Tibial nerve (tissue), 4 donors: Measurements from ENCODE around the gene FBN3.

Experiments used
- CTCF ChIP-seq, 5 experiments: fragments of 200-600 bp in 3 of 5; fragments of 450-650 bp in 2 of 5; sonication (generic) in 3 of 5; IDR thresholded peaks; one replicate each; pipeline ENCODE4 v1.5.1; 2016 to 2019; ENCODE audit warnings: antibody characterized with exemption in 5 of 5, mild to moderate bottlenecking in 3 of 5, moderate library complexity in 2 of 5
- EP300 ChIP-seq, 2 donors: sonication (generic); formaldehyde crosslinking; IDR thresholded peaks; one replicate each; pipeline ENCODE4 v1.6.1; 2017; ENCODE audit warnings: antibody characterized with exemption in 2 of 2, mild to moderate bottlenecking in 1 of 2
- POLR2A ChIP-seq, 2 donors: fragments of 450-650 bp; IDR thresholded peaks; one replicate each; pipeline ENCODE4 v1.6.1; 2017; ENCODE audit warnings: antibody characterized with exemption in 2 of 2, mild to moderate bottlenecking in 2 of 2, moderate library complexity in 2 of 2

DNA sequence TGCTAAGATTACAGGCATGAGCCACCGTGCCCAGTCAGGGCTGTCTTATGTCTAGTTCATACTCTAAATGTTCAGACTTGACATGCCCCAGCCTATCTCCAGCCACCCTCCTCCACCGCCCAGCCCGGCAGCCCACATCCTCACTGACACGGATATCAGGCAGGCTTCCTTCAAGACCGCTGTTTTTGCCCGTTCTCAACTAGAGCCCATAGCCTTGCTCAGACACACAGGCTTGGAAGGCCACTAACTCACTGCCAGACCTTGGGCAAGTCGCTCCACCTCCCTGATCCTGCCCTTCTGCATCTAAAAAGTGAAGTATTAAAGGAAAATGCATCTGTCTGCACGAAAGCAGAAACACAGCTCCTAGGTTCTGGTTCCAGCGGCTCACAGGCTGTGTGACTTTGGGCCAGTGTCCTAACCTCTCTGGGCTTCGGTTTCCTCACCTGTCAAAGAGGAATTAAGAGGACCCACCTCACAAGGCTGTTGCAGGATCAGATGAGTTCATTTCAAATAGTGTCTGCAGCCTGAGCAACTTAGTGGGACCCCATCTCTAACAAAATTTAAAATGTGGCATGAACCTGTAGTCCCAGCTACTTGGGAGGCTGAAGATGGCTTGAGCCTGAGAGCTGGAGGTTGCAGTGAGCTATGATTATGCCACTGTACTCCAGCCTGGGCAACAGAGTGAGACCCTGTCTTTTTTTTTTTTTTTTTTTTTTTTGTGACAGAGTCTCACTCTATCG lies 45.3 kb upstream of the FBN3 start:
- no peak for TF ChIP-seq CTCF (IDR thresholded peaks at IDR 0.05)
- no peak for TF ChIP-seq POLR2A (IDR thresholded peaks at IDR 0.05)
- no peak for TF ChIP-seq EP300 (IDR thresholded peaks at IDR 0.05)
